A549 treated with Hydrocortisone at 1 μM for 4 hours (cell line): ENCODE measurements around the gene CYSLTR2. TPM values are rescaled to one million over a fixed set of nuclear protein-coding genes. Genes with fewer than 3 reads are reported as not detected.

Experiments
- total RNA-seq: library from RNA; stranded (reverse); fragments of 200-300 nt; extraction: Qiagen RNA extraction; gene quantifications from 5 replicates; pipeline ENCODE4 v1.2.3, GENCODE V29; 2022

CYSLTR2 gene, protein sequence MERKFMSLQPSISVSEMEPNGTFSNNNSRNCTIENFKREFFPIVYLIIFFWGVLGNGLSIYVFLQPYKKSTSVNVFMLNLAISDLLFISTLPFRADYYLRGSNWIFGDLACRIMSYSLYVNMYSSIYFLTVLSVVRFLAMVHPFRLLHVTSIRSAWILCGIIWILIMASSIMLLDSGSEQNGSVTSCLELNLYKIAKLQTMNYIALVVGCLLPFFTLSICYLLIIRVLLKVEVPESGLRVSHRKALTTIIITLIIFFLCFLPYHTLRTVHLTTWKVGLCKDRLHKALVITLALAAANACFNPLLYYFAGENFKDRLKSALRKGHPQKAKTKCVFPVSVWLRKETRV
- total RNA-seq, result not detected in 5 replicates

DNA sequence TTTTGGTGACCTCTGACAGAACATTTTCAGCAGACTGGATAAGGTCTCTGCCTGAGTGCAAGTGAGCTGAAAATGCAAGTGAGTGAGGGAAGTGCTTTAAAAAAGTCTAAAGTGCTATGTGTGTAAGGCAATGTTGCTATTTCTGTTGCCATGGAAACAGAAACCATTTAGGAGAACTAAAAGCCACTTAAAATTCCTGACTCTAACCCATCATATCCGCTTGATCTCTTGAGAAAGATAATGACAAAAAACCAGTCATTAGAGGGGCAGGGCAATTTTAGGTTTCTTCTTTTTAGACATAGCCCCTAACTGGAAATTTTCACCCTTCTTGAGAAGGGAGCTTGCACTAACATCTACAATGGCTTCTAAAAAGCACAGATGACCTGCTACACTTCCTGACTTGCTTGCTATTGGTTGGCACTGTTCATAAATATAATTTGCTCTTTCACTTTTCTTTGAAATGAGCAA, at the start of gene CYSLTR2:
Gene CYSLTR2, plus strand, starts transcription at position 458 of the 468 bp plus-strand sequence. CDS start 52,889 bp downstream, outside the sequence.

Other genes with a start within 250 kb of the CYSLTR2 start
- gene LPAR6, start 240.8 kb upstream of the CYSLTR2 start, total RNA-seq, result 0.30 to 1.3 TPM (median 0.82 TPM) in 5 replicates
- gene RCBTB2, start 120.8 kb upstream of the CYSLTR2 start, total RNA-seq, result 0.90 to 1.4 TPM (median 0.96 TPM) in 5 replicates